ENCODE data around the gene CLSTN2. TPM values are rescaled to one million over a fixed set of nuclear protein-coding genes. Genes with fewer than 3 reads are reported as not detected.

Gene CLSTN2
- total RNA-seq, 1 experiment from 2014 or later = 0.02 TPM

DNA sequence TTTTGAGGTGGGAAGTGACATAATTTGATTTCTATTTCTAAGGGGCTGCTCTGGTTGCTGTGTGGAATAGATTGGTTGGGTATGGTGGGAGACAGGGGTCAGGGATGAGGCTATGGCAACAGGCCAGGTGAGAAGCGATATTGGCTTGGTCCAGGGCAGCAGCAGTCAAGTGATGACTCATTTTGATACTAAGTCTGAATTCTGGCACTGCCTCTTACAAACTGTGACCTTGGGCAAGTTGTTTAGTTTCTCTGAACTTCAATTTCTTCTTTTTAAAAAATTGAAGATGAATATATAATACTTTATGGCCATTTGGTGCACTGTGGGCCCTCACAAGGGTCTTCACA is 40.4 kb upstream of the CLSTN2 start:
- ATAC-seq = no peak
- TF ChIP-seq FOSL1 (IDR thresholded peaks at IDR 0.05; ENCODE audit: low read depth) (no peak), SP1 (IDR thresholded peaks at IDR 0.05; ENCODE audit: low read depth) (no peak), ELF1 (IDR thresholded peaks at IDR 0.05; ENCODE audit: borderline replicate concordance, low read depth) (no peak), CEBPB (IDR thresholded peaks at IDR 0.05; ENCODE audit: low read depth) (no peak), SIN3A (IDR thresholded peaks at IDR 0.05; ENCODE audit: low read depth) (no peak), POLR2A (IDR thresholded peaks at IDR 0.05; ENCODE audit: borderline replicate concordance, extremely low read depth, insufficient read depth, insufficient read length) (no peak), SRF (IDR thresholded peaks at IDR 0.05; ENCODE audit: low read depth) (no peak), RAD21 (IDR thresholded peaks at IDR 0.05; ENCODE audit: low read depth) (no peak), YY1 (IDR thresholded peaks at IDR 0.05; ENCODE audit: extremely low read depth, insufficient replicate concordance, low read depth, low read length) (no peak), ZNF274 (IDR thresholded peaks at IDR 0.05; ENCODE audit: low read depth, low read length) (no peak), EZH2phosphoT487 (IDR thresholded peaks at IDR 0.05; ENCODE audit: borderline replicate concordance) (no peak), EGR1 (IDR thresholded peaks at IDR 0.05; ENCODE audit: low read depth) (no peak)
- TF ChIP-seq, protein P1, sequence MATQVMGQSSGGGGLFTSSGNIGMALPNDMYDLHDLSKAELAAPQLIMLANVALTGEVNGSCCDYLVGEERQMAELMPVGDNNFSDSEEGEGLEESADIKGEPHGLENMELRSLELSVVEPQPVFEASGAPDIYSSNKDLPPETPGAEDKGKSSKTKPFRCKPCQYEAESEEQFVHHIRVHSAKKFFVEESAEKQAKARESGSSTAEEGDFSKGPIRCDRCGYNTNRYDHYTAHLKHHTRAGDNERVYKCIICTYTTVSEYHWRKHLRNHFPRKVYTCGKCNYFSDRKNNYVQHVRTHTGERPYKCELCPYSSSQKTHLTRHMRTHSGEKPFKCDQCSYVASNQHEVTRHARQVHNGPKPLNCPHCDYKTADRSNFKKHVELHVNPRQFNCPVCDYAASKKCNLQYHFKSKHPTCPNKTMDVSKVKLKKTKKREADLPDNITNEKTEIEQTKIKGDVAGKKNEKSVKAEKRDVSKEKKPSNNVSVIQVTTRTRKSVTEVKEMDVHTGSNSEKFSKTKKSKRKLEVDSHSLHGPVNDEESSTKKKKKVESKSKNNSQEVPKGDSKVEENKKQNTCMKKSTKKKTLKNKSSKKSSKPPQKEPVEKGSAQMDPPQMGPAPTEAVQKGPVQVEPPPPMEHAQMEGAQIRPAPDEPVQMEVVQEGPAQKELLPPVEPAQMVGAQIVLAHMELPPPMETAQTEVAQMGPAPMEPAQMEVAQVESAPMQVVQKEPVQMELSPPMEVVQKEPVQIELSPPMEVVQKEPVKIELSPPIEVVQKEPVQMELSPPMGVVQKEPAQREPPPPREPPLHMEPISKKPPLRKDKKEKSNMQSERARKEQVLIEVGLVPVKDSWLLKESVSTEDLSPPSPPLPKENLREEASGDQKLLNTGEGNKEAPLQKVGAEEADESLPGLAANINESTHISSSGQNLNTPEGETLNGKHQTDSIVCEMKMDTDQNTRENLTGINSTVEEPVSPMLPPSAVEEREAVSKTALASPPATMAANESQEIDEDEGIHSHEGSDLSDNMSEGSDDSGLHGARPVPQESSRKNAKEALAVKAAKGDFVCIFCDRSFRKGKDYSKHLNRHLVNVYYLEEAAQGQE (IDR thresholded peaks at IDR 0.05; ENCODE audit: low read depth) = no peak
- TF ChIP-seq, protein P2, sequence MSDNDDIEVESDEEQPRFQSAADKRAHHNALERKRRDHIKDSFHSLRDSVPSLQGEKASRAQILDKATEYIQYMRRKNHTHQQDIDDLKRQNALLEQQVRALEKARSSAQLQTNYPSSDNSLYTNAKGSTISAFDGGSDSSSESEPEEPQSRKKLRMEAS (IDR thresholded peaks at IDR 0.05) = no peak
- POLR2A ChIA-PET = no interaction called here

More for the DNA sequence above, 40.4 kb upstream of the CLSTN2 start:
- H3K27me3 ChIP-seq (ENCODE audit: insufficient read depth, low read length) = peaks cover 6% of the 10 kb centered on the region
- no peak for DNase-seq (ENCODE audit: low read depth, low spot score)
- ChIA-PET RAD21 (ENCODE audit: low non-redundant PET in 1 of 2, low total read pairs in 2 of 2, uncharacterized antibody in 2 of 2, unreplicated experiment in 2 of 2) (no interaction called here), CTCF (no interaction called here)
- no peak overlapping the region for H3K27ac ChIP-seq (ENCODE audit: low read depth, low read length)
- no peaks in the 10 kb centered on the region for H3K36me3 ChIP-seq (ENCODE audit: control insufficient read depth in 1 of 2, insufficient read depth in 2 of 2, low read length in 2 of 2)
- H3K4me1 ChIP-seq (ENCODE audit: control insufficient read depth in 1 of 2, insufficient read depth in 2 of 2, low read length in 2 of 2) = no peaks in the 10 kb centered on the region
- H3K9me3 ChIP-seq (ENCODE audit: control insufficient read depth in 1 of 2, insufficient read depth in 1 of 2, low read depth in 1 of 2, low read length in 2 of 2) = no peaks in the 10 kb centered on the region
- H3K79me2 ChIP-seq (ENCODE audit: insufficient read depth, low read length) = no peaks in the 10 kb centered on the region
- no peaks in the 10 kb centered on the region for H4K20me1 ChIP-seq (ENCODE audit: insufficient read depth)
- no peak overlapping the region for H3K4me2 ChIP-seq (ENCODE audit: low read length)
- no peak overlapping the region for H3K4me3 ChIP-seq (replicated peaks in 1 of 2; ENCODE audit: low read depth in 1 of 2, low read length in 2 of 2)
- H3K9ac ChIP-seq (ENCODE audit: low read length) = no peak overlapping the region
- no TSS peak for BruUV-seq (replicated peaks)
- H2AFZ ChIP-seq (ENCODE audit: low read depth, low read length, poor library complexity, severe bottlenecking) = no peak overlapping the region
- H3K9me2 ChIP-seq (ENCODE audit: insufficient read depth) = no peaks in the 10 kb centered on the region
- intact Hi-C loops (cut with micrococcal nuclease) = no loop called here

All from HCT116 (cell line).